ENCODE results near the gene CTCF.

DNA sequence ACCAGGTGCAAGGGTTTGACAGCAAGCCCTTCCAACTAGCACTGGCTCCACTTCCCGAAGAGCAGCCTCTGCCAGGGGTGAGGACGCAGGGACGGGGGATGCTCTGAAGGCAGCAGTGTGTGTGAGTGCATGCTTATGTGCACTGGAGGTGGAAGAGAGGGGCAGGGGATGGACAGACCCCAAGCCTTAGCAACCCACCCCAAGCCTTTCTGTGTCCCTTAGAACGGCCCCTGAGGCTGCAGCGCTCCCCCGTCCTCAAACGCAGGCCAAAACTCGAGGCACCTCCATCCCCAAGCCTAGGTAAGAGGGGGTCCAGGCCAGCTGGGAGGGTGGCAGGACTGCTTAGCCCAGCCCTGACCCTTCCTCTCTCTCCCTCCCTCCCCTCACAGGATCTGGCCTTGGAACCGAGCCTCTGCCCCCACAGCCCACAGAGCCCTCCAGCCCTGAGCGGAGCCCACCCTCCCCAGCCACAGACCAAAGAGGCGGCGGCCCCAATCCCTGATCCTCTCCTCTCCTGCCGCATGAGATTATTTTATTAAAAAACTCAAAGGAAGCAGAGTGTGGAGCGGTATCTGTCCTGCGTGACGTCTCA is 94.8 kb downstream of the CTCF start:
- TF ChIP-seq, protein P1, sequence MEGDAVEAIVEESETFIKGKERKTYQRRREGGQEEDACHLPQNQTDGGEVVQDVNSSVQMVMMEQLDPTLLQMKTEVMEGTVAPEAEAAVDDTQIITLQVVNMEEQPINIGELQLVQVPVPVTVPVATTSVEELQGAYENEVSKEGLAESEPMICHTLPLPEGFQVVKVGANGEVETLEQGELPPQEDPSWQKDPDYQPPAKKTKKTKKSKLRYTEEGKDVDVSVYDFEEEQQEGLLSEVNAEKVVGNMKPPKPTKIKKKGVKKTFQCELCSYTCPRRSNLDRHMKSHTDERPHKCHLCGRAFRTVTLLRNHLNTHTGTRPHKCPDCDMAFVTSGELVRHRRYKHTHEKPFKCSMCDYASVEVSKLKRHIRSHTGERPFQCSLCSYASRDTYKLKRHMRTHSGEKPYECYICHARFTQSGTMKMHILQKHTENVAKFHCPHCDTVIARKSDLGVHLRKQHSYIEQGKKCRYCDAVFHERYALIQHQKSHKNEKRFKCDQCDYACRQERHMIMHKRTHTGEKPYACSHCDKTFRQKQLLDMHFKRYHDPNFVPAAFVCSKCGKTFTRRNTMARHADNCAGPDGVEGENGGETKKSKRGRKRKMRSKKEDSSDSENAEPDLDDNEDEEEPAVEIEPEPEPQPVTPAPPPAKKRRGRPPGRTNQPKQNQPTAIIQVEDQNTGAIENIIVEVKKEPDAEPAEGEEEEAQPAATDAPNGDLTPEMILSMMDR (IDR thresholded peaks at IDR 0.05), result no peak
- TF ChIP-seq, protein P2, sequence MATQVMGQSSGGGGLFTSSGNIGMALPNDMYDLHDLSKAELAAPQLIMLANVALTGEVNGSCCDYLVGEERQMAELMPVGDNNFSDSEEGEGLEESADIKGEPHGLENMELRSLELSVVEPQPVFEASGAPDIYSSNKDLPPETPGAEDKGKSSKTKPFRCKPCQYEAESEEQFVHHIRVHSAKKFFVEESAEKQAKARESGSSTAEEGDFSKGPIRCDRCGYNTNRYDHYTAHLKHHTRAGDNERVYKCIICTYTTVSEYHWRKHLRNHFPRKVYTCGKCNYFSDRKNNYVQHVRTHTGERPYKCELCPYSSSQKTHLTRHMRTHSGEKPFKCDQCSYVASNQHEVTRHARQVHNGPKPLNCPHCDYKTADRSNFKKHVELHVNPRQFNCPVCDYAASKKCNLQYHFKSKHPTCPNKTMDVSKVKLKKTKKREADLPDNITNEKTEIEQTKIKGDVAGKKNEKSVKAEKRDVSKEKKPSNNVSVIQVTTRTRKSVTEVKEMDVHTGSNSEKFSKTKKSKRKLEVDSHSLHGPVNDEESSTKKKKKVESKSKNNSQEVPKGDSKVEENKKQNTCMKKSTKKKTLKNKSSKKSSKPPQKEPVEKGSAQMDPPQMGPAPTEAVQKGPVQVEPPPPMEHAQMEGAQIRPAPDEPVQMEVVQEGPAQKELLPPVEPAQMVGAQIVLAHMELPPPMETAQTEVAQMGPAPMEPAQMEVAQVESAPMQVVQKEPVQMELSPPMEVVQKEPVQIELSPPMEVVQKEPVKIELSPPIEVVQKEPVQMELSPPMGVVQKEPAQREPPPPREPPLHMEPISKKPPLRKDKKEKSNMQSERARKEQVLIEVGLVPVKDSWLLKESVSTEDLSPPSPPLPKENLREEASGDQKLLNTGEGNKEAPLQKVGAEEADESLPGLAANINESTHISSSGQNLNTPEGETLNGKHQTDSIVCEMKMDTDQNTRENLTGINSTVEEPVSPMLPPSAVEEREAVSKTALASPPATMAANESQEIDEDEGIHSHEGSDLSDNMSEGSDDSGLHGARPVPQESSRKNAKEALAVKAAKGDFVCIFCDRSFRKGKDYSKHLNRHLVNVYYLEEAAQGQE (IDR thresholded peaks at IDR 0.05; ENCODE audit: insufficient read depth in 1 of 2, low read depth in 2 of 2, low read length in 1 of 2), result no peak
- TF ChIP-seq SIN3A (IDR thresholded peaks at IDR 0.05; ENCODE audit: borderline replicate concordance, insufficient read depth, low read depth, low read length) (no peak), TCF7L2 (IDR thresholded peaks at IDR 0.05; ENCODE audit: low read depth, low read length) (no peak)

Measured in Panc1 (cell line).